Right ventricle myocardium inferior (tissue), 1 donor: ENCODE data around the gene CLIP4. TPM values are rescaled to one million over a fixed set of nuclear protein-coding genes. Genes with fewer than 3 reads are reported as not detected.
"Not testable (repeated sequence)": the region's sequence is repeated elsewhere in the genome, so short reads cannot be mapped to it uniquely, and the experiment has no call there.

ENCODE experiments used
- ATAC-seq: fragments of 200-7000 bp; cut with Tn5 transposase; one replicate; pipeline ENCODE4 v1.9.1; 2020; ENCODE audit warnings: mild to moderate bottlenecking, moderate library complexity
- DNase-seq: peaks from one replicate; pipeline ENCODE4 v3.0.0; 2021; ENCODE audit errors: missing footprints
- intact Hi-C: fragments of 100-400 bp; cut with DNase I; formaldehyde crosslinking; loops from one replicate; pipeline ENCODE4 v1.11.0; 2022
- total RNA-seq: library from RNA; stranded (reverse); fragmentation: NEBNext Ultra II Directional; extraction: Animal tissue kit (Norgen Biotek cat#: 25700); gene quantifications from one replicate; pipeline ENCODE4 v1.2.1, GENCODE V29; 2021
- donor health status: DM: no; HTN: yes; CAD: no; lungs with severe emphysema.

The CLIP4 gene
- total RNA-seq, 1 donor from 2014 or later = 26.2 TPM

DNA sequence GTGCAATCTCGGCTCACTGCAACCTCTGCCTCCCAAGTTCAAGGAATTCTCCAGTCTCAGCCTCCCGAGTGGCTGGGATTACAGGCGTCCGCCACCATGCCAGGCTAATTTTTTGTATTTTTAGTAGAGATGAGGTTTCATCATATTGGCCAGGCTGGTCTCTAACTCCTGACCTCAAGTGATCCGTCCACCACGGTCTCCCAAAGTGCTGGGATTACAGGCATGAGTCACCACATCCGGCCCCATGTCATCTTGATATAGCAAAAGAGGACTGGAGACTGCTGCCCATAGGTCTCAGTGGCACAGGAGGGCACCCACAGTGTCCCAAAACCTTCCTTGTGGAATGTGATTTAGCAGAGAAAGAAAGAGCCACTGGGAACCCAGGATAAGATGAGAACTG lies 24.9 kb upstream of the CLIP4 start:
- DNase-seq, intact Hi-C loops, ATAC-seq: not testable (repeated sequence)

DNA sequence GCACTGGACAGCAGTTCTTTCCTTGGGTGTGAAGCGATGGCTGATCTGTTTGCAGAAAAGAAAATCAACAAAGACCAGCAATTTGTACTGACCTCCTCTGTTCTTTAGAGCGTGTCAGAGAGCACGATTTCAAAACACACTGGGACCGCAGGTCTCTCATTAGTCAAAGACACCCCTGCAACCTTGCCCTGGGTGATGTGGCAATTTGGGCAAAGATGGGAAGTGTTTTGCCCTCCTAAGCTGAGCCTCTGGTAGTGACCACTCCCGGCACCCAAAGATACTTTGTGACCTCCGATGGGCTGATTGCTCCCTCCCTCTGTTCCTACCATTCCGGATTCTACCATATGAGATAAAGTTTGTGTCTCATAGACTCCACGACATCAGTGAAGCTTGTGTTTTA lies 18.2 kb upstream of the CLIP4 start:
- ATAC-seq = no peak
- DNase-seq = no peak
- intact Hi-C loops = no loop called here

DNA sequence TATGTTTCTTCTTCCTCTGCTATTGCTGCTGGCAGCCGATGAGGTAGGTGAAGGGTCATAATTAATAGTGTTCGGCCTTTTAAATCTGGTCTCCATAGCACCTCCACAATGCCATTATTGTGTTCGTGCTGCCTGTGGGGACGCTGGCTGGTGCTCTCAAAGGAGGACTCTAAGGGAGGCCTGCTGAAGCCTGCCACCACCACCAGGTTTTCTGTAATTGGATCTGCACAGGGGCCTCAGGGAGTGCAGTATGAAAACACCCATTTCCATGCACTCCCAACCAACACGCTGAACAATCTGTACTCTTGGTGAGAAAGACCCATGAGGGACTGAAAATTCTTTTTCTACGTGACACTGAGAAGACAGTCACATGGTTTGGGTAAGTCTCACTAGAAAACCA lies 17.6 kb upstream of the CLIP4 start:
- no peak for ATAC-seq
- no peak for DNase-seq
- intact Hi-C loops = no loop called here

DNA sequence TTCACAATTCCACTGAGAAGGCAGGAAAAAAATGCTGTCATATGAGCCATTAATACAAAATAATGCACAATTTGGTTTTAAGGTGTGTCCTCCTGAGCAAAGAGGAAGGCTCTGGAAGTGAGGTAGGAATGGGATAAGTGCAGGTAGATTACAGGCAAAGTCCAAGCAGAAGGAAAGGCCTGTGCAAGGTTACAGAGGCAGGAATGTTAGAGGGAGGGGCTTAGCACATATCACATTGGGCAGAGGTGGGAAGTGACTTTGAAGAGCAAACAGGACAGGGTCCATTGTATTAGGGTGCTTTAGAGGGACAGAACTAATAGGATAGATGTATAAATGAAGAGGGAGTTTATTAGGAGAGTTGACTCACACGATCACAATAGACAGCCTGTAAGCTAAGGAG lies 14.7 kb upstream of the CLIP4 start:
- DNase-seq (no peak), ATAC-seq (no peak)
- intact Hi-C loops = no loop called here

DNA sequence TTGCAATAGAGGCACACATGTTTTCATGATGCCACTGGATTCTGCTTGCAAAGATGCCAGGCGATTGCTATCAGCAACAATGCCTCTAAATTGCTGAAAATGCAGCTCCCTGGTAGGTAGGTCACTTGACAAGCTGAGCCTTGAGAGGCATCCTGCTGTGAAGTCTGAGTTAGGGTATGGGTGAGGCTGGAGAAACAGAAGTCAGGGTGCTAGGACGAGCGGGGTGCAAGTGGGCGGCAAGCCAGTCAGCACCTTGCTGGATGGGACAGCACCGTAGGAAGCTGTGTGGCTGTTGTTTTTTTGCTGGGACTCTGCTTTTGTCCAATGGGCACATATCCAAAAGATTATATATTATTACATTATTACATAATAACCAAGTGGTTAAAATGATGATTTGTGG lies 10.5 kb upstream of the CLIP4 start:
- no peak for ATAC-seq
- intact Hi-C loops = no loop called here
- no peak for DNase-seq

- intact Hi-C loops = no loop called here
- ATAC-seq (no peak), DNase-seq (no peak)
Observed at GRCh38 chr2:29105375-29105774, 9.8 kb upstream of the CLIP4 start.

DNA sequence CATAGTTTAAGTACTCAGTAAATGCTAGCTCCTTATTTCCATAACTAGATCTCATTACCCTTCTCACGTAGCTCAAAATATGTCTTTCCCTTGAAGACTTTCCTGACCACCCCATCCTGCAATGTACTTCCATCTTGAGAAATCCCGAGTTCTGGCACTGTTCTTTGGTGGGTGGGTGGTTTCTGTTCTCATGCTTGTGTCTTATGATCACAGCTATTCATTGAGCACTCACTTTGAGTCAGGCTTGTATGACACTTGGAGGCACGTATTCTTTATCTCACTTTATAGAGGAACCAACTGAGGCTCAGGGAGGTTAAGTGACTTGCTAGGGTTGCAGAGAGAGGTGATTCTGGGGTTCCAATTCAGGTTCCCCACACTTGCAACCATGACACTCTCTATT lies 9.0 kb upstream of the CLIP4 start:
- intact Hi-C loops = no loop called here
- DNase-seq (no peak), ATAC-seq (no peak)

- ATAC-seq = no peak
- intact Hi-C loops = no loop called here
- no peak for DNase-seq
Observed at GRCh38 chr2:29106980-29107388, 8.2 kb upstream of the CLIP4 start.

GRCh38 chr2:29107547-29107946 lies 7.7 kb upstream of the CLIP4 start:
- ATAC-seq, DNase-seq, intact Hi-C loops: not testable (repeated sequence)

DNA sequence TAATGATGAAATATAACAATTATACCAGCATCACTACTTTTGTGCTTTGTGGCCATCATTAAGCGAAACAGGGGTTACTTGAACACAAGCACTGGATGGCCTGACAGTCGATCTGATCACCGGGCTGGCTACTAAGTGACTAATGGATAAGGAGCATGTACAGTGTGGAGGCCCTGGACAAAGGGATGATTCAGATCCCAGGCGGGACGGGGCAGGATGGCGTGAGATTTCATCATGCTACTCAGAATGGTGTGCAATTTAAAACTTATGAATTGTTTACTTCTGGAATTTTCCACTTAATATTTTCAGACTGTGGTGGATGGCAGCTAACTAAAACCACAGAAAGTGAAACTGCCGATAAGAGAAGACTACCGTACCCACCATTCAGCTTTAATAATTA lies 7.0 kb upstream of the CLIP4 start:
- ATAC-seq (peak; percentile 29), DNase-seq (no peak)
- intact Hi-C loops = no loop called here

DNA sequence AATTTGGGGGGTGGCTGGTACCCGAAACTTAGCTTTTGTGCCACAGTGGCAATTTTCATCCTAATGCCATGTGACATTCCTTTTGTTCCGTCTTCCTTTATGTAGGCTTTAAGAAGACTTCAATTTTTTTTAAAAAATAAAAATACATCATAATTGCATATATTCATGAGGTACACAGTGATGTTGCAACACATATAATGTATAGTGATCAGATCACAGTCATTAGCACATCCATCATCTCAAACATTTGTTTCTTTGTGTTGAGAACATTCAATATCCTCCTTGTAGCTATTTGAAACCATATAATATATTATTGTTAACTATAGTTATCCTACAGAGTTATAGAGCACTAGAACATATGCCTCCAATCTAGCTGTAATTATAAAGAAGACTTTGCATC lies 6.0 kb upstream of the CLIP4 start:
- intact Hi-C loops = no loop called here
- ATAC-seq = no peak
- no peak for DNase-seq

DNA sequence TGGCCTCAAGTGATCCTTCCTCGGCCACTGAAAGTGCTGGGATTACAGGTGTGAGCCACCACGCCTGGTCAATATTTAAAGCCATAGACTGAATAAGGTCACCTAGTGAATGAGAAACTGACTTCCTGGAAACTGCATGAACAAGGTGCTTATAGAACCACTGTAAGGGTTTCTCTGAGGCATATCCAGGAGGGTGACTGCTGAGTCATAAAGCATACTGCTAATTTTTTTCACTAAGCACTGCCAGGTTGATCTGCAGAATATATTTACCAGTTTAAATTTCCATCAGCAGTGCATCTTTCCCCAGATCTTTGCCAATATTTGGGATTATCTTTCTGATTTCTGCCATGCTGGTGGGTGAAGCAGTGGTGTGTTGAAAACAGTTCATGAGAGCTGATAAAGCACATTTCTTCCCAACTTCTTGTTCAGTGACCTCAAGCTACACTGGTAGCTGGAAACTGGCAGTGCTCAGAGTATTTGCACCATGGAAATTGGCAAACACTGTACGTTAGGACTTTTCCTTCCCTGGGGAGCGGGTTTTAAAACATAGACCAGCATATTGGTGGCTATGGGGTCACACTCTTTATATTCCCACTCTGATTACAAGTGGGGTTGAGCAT lies 4.2 kb upstream of the CLIP4 start:
- DNase-seq (no peak), ATAC-seq (no peak)
- intact Hi-C loops = no loop called here

DNA sequence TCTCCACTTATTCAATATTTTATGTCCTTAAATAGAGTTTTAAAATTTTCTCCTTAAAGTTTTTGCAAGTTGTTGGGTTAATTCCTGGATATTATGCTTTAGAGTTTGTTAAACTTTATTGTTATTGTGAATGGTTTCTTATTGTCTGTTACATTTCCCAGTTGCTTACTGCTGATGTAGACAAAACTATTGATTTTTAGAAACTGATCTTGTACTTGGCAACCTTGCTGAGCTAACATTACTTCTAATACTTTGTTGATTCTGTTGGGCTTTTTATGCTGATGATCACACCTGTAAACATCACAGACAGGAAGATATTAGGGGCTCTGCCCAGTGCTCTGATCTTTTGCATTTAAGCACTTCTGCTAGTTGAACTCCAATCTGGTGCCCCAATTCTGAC lies 2.8 kb upstream of the CLIP4 start:
- ATAC-seq (no peak), DNase-seq (no peak)
- intact Hi-C loops = no loop called here

GRCh38 chr2:29113027-29113686 lies 2.1 kb upstream of the CLIP4 start:
- no peak for DNase-seq
- ATAC-seq = no peak
- intact Hi-C loops = no loop called here

DNA sequence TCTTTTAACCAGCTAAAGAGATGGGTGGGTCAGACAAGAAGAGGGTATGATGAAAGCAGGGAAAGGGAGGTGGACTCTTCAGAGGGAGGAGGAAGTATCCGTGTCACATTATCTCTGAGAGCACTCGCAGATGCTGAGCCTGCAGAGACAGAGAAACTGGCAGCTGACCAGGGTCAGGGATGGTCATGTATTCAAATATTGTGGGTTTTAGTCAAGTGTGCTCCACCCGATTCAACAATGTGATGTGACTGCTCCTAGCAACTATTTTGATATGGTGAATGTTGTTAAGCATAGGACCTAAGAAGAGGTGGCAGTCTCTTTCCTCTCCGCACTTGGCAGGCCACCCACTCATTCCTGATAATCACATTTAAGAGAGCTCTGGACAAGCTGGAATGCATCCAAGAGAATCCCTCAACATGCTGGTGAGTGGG lies 1.3 kb upstream of the CLIP4 start:
- intact Hi-C loops = no loop called here
- DNase-seq (peak; percentile 80), ATAC-seq (peak; percentile 35)

DNA sequence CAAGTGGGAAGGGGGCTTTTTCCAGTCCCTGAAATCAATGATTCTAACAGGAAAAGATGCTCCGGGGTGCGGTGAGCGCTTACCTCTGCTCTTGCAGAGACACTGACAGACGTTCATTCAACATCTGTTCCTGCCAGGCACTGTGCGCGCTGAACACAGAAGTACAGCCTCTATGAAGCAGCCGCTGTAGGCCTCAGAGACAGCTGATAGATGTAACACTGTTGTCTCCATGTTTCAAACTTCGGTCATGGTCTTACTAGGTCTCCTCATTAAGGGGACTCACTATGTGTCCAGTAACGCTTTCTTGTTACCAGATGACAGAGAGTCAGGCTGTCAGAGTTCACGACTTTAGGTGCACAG lies 649 bp upstream of the CLIP4 start:
- DNase-seq = no peak
- intact Hi-C loops = no loop called here
- peak; percentile 12 for ATAC-seq

GRCh38 chr2:29115797-29116781 lies 874 bp downstream of the CLIP4 start:
- intact Hi-C loops = loop anchor here (5.0 kb wide), 1 partner anchor 99 kb away; no protein-coding TSS in a partner anchor
- peak; percentile 89 for DNase-seq

GRCh38 chr2:29117636-29118303 lies 2.6 kb downstream of the CLIP4 start:
- DNase-seq (no peak), ATAC-seq (no peak)
- intact Hi-C loops = loop anchor here (5.0 kb wide), 1 partner anchor 100 kb away; no protein-coding TSS in a partner anchor

More at GRCh38 chr2:29115797-29116781, 874 bp downstream of the CLIP4 start:
- ATAC-seq = peak; percentile 34

DNA sequence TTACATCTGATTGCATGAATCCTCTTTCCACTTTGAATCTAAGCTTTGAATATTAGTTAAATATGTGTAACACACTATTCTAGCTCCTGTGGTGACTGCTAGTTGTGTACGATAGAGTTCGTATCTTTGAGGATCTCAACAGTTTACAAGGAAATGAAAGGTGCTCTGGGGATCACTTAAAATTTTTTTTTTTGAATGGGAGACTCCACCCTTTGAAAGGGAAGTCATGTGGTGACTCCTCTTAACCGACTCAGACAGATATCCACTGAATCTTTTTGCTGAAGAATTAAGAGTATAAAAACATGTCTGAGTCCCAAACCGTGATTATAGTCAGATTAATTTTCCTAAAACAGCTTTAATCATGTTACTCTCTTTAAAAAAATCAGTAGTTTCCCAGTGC lies 4.0 kb downstream of the CLIP4 start:
- DNase-seq = no peak
- ATAC-seq = no peak
- intact Hi-C loops = loop anchor here (5.0 kb wide), 1 partner anchor 102 kb away; no protein-coding TSS in a partner anchor
